Astrocyte (in vitro differentiated cells and primary cell): ENCODE data around the gene PRPSAP1.

ENCODE experiments used
- EZH2 ChIP-seq: IDR thresholded peaks from 2 replicates; pipeline ENCODE4 v1.6.1; 2012; ENCODE audit warnings: mild to moderate bottlenecking, low read length, inconsistent platforms; ENCODE audit not compliant: insufficient read depth
- TF ChIP-seq, protein P1 (sequence below): IDR thresholded peaks from 2 replicates; pipeline ENCODE4 v1.5.1; 2011; ENCODE audit warnings: low read depth, mild to moderate bottlenecking, inconsistent platforms, low read length, moderate library complexity; ENCODE audit not compliant: insufficient read depth

DNA sequence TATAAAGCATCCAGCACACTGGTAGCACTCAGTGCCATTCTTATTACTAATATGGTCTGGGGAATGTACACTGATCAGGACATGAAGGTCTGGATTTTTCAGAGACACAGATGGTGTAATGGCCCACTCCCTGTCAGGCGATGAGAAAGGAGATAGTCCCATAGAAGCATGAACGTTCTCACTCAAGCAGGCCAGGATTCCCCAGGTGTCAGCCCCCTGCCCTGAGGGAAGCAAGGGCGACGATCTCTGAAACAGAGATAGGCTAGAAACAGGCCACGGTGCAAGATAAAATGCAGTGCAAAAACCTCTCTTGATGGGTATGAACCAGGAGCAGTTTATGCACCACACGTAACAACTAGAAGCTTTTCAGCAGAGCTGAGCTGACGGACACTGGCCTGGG is 10.6 kb downstream of the PRPSAP1 start:
- TF ChIP-seq, protein P1, sequence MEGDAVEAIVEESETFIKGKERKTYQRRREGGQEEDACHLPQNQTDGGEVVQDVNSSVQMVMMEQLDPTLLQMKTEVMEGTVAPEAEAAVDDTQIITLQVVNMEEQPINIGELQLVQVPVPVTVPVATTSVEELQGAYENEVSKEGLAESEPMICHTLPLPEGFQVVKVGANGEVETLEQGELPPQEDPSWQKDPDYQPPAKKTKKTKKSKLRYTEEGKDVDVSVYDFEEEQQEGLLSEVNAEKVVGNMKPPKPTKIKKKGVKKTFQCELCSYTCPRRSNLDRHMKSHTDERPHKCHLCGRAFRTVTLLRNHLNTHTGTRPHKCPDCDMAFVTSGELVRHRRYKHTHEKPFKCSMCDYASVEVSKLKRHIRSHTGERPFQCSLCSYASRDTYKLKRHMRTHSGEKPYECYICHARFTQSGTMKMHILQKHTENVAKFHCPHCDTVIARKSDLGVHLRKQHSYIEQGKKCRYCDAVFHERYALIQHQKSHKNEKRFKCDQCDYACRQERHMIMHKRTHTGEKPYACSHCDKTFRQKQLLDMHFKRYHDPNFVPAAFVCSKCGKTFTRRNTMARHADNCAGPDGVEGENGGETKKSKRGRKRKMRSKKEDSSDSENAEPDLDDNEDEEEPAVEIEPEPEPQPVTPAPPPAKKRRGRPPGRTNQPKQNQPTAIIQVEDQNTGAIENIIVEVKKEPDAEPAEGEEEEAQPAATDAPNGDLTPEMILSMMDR: no peak
- TF ChIP-seq EZH2: no peak
